Activated T-helper 2 cell treated with anti-CD3 and anti-CD28 coated beads, Interferon-gamma antibody, Interleukin-2, Interleukin-4, amounts not matched to agents 10 μg/mL and 5 μg/mL and 100 μg/mL, durations not matched to agents 14 hours and 24 hours and 36 hours (primary cell): Measurements from ENCODE around the gene DOCK8. TPM values are rescaled to one million over a fixed set of nuclear protein-coding genes. Genes with fewer than 3 reads are reported as not detected.

ENCODE experiments used
- DNase-seq: peaks from one replicate; pipeline ENCODE4 v3.0.0; 2021; ENCODE audit warnings: low spot score
- H3K27ac Mint-ChIP-seq: one replicate; pipeline ENCODE4 v1.8.0; 2021; ENCODE audit warnings: mixed read lengths
- H3K27me3 Mint-ChIP-seq: one replicate; pipeline ENCODE4 v1.8.0; 2021; ENCODE audit warnings: low read depth, mixed read lengths
- H3K36me3 Mint-ChIP-seq: one replicate; pipeline ENCODE4 v1.8.0; 2021; ENCODE audit warnings: low read depth, mixed read lengths
- H3K4me1 Mint-ChIP-seq: one replicate; pipeline ENCODE4 v1.8.0; 2021; ENCODE audit warnings: low read depth, mixed read lengths
- H3K4me3 Mint-ChIP-seq: one replicate; pipeline ENCODE4 v1.8.0; 2021; ENCODE audit warnings: low read depth, mild to moderate bottlenecking, moderate library complexity, mixed read lengths
- H3K9me3 Mint-ChIP-seq: one replicate; pipeline ENCODE4 v1.8.0; 2021; ENCODE audit warnings: mixed read lengths
- intact Hi-C: fragments of 100-400 bp; cut with micrococcal nuclease; formaldehyde crosslinking; loops from one replicate; pipeline ENCODE4 v1.15.1; 2023
- total RNA-seq: library from RNA; stranded (reverse); gene quantifications from 2 replicates; pipeline ENCODE4 v1.2.3, GENCODE V29; 2022

DOCK8 gene
- total RNA-seq, 1 donor from 2014 or later = 113 TPM

- DNase-seq = no peak
- Mint-ChIP-seq H3K9me3 (no peaks in the 10 kb centered on the region), H3K36me3 (peaks cover 44% of the 10 kb centered on the region), H3K27ac (no peak overlapping the region), H3K4me1 (peaks cover 46% of the 10 kb centered on the region), H3K27me3 (no peaks in the 10 kb centered on the region), H3K4me3 (no peak overlapping the region)
- intact Hi-C loops = loop anchor here (2.0 to 5.0 kb wide), 2 partner anchors 13 to 1738 kb away; partner anchors contain the start of gene SMARCA2
Observed at GRCh38 chr9:279674-280073, 65.0 kb downstream of the DOCK8 start.

GRCh38 chr9:281741-282645, 67.3 kb downstream of the DOCK8 start:
- H3K27ac Mint-ChIP-seq = peak overlapping the region; percentile 87
- no peaks in the 10 kb centered on the region for H3K27me3 Mint-ChIP-seq
- H3K36me3 Mint-ChIP-seq = peaks cover 52% of the 10 kb centered on the region
- no peak for DNase-seq
- peaks cover 50% of the 10 kb centered on the region for H3K4me1 Mint-ChIP-seq
- intact Hi-C loops = loop anchor here (1.0 kb wide), 1 partner anchor 10 kb away; no protein-coding TSS in a partner anchor
- H3K4me3 Mint-ChIP-seq = peak overlapping the region; percentile 58
- H3K9me3 Mint-ChIP-seq = no peaks in the 10 kb centered on the region

- H3K4me1 Mint-ChIP-seq = peaks cover 50% of the 10 kb centered on the region
- no peaks in the 10 kb centered on the region for H3K9me3 Mint-ChIP-seq
- intact Hi-C loops = no loop called here
- no peaks in the 10 kb centered on the region for H3K27me3 Mint-ChIP-seq
- H3K4me3 Mint-ChIP-seq = no peak overlapping the region
- no peak for DNase-seq
- H3K36me3 Mint-ChIP-seq = peaks cover 89% of the 10 kb centered on the region
- peak overlapping the region; percentile 15 for H3K27ac Mint-ChIP-seq
Observed at GRCh38 chr9:286071-286740, 71.5 kb downstream of the DOCK8 start.

GRCh38 chr9:289121-289520, 74.5 kb downstream of the DOCK8 start:
- H3K36me3 Mint-ChIP-seq = peaks cover 84% of the 10 kb centered on the region
- intact Hi-C loops = no loop called here
- H3K27me3 Mint-ChIP-seq = no peaks in the 10 kb centered on the region
- no peak overlapping the region for H3K27ac Mint-ChIP-seq
- H3K9me3 Mint-ChIP-seq = no peaks in the 10 kb centered on the region
- H3K4me3 Mint-ChIP-seq = no peak overlapping the region
- H3K4me1 Mint-ChIP-seq = peaks cover 36% of the 10 kb centered on the region
- no peak for DNase-seq

- Mint-ChIP-seq H3K4me1 (peaks cover 37% of the 10 kb centered on the region), H3K4me3 (no peak overlapping the region), H3K27ac (no peak overlapping the region), H3K27me3 (no peaks in the 10 kb centered on the region), H3K36me3 (peaks cover 83% of the 10 kb centered on the region), H3K9me3 (no peaks in the 10 kb centered on the region)
- no peak for DNase-seq
- intact Hi-C loops = loop anchor here (2.0 kb wide), 1 partner anchor 14 kb away; no protein-coding TSS in a partner anchor
Observed at GRCh38 chr9:292915-293314, 78.2 kb downstream of the DOCK8 start.

GRCh38 chr9:295576-295975, 80.9 kb downstream of the DOCK8 start:
- intact Hi-C loops = no loop called here
- peaks cover 36% of the 10 kb centered on the region for H3K4me1 Mint-ChIP-seq
- peaks cover 83% of the 10 kb centered on the region for H3K36me3 Mint-ChIP-seq

GRCh38 chr9:296411-296810, 81.7 kb downstream of the DOCK8 start:
- no peak for DNase-seq
- Mint-ChIP-seq H3K27me3 (no peaks in the 10 kb centered on the region), H3K4me3 (no peak overlapping the region), H3K36me3 (peaks cover 85% of the 10 kb centered on the region), H3K9me3 (no peaks in the 10 kb centered on the region), H3K27ac (peak overlapping the region; percentile 38), H3K4me1 (peaks cover 33% of the 10 kb centered on the region)
- intact Hi-C loops = no loop called here

More at GRCh38 chr9:295576-295975, 80.9 kb downstream of the DOCK8 start:
- no peak for DNase-seq
- Mint-ChIP-seq H3K4me3 (no peak overlapping the region), H3K27me3 (no peaks in the 10 kb centered on the region), H3K27ac (no peak overlapping the region), H3K9me3 (no peaks in the 10 kb centered on the region)

GRCh38 chr9:297104-297972, 82.7 kb downstream of the DOCK8 start:
- peak overlapping the region; percentile 65 for H3K27ac Mint-ChIP-seq
- H3K27me3 Mint-ChIP-seq = no peaks in the 10 kb centered on the region
- H3K4me3 Mint-ChIP-seq = no peak overlapping the region
- no peak for DNase-seq
- H3K9me3 Mint-ChIP-seq = no peaks in the 10 kb centered on the region
- peaks cover 92% of the 10 kb centered on the region for H3K36me3 Mint-ChIP-seq
- peaks cover 33% of the 10 kb centered on the region for H3K4me1 Mint-ChIP-seq
- intact Hi-C loops = no loop called here

- Mint-ChIP-seq H3K4me3 (no peak overlapping the region), H3K36me3 (peaks cover 83% of the 10 kb centered on the region), H3K27me3 (no peaks in the 10 kb centered on the region), H3K27ac (peak overlapping the region; percentile 40), H3K9me3 (no peaks in the 10 kb centered on the region), H3K4me1 (peaks cover 2% of the 10 kb centered on the region)
- intact Hi-C loops = no loop called here
- DNase-seq = no peak
Observed at GRCh38 chr9:303502-303901, 88.8 kb downstream of the DOCK8 start.

GRCh38 chr9:304106-304505, 89.4 kb downstream of the DOCK8 start:
- Mint-ChIP-seq H3K27ac (no peak overlapping the region), H3K27me3 (no peaks in the 10 kb centered on the region), H3K4me3 (no peak overlapping the region), H3K36me3 (peaks cover 77% of the 10 kb centered on the region), H3K4me1 (peaks cover 2% of the 10 kb centered on the region), H3K9me3 (no peaks in the 10 kb centered on the region)
- DNase-seq = no peak
- intact Hi-C loops = no loop called here

GRCh38 chr9:304519-305185, 90.0 kb downstream of the DOCK8 start:
- Mint-ChIP-seq H3K36me3 (peaks cover 72% of the 10 kb centered on the region), H3K27ac (peak overlapping the region; percentile 21)

GRCh38 chr9:306907-307306, 92.2 kb downstream of the DOCK8 start:
- intact Hi-C loops = no loop called here
- Mint-ChIP-seq H3K27me3 (no peaks in the 10 kb centered on the region), H3K27ac (no peak overlapping the region), H3K4me1 (peaks cover 2% of the 10 kb centered on the region), H3K9me3 (no peaks in the 10 kb centered on the region), H3K36me3 (peaks cover 60% of the 10 kb centered on the region), H3K4me3 (no peak overlapping the region)
- DNase-seq = peak; percentile 29

More at GRCh38 chr9:304519-305185, 90.0 kb downstream of the DOCK8 start:
- no peak overlapping the region for H3K4me3 Mint-ChIP-seq
- peaks cover 2% of the 10 kb centered on the region for H3K4me1 Mint-ChIP-seq
- intact Hi-C loops = no loop called here
- DNase-seq = no peak
- no peaks in the 10 kb centered on the region for H3K9me3 Mint-ChIP-seq
- no peaks in the 10 kb centered on the region for H3K27me3 Mint-ChIP-seq
